GM18870 (cell line): Measurements from ENCODE around the gene TMEM106C.

Experiments
- ATAC-seq: cut with Tn5 transposase; IDR thresholded peaks from one replicate; pipeline ENCODE4 v1.9.1; 2021; ENCODE audit warnings: moderate library complexity; ENCODE audit not compliant: unreplicated experiment

Gene TMEM106C

GRCh38 chr12:47992776-47993175 is 29.4 kb downstream of the TMEM106C start:
- no peak for ATAC-seq

DNA sequence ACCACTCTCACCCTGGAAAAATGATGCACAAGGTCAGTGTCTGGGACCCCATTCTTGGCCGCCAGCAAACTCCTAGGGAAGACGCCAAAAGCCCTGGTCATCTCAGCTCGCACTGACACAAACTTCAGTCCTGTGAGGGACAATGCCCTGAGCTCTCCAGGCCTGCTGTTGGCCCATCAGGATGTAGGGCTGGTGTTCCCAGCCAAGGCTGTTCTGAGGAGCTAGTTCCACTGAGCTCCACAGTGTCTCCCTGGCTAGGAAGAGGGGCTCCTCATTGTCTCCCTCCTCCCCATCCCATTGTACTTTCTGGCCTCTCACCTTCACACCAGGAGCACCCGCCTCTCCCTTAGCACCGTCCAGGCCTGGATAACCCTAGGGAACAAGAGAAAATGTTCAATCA is 30.1 kb downstream of the TMEM106C start:
- no peak for ATAC-seq

- no peak for ATAC-seq
Measured at GRCh38 chr12:47995981-47996401, 32.6 kb downstream of the TMEM106C start.

DNA sequence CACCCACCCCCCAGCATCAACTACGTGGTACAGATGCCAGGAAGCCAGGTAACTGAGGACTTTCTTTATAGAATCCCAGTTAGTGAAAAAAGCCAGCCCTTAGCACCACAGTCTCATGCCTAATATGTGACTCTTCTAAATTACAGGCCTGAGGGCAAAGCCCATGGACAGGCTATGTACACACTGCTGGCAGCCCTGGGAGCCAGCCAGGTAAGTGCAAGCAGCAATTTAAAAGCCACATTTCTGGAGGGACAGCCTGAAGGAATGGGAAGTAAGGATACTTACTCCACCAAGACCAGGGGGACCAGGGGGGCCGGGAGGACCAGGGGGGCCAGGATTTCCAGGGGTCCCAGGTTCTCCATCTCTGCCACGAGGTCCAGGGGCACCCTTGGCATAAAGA is 33.9 kb downstream of the TMEM106C start:
- ATAC-seq, result no peak

DNA sequence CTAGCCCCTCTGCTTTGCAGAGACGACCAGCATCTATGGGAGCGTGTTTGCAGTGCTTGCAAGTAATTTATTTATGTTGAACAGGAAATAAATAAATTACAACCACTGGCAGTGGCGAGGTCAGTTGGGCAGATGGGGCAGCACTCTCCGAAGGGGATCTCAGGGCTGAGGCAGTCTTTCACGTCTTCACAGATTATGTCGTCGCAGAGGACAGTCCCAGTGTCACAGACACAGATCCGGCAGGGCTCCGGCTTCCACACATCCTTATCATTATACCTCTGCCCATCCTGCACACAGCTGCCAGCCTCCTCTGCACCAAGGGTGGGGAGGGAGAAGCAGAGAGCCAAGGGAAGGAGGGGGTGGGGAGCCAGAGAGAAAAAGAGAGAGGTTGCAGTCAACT is 36.4 kb downstream of the TMEM106C start:
- ATAC-seq, result no peak

DNA sequence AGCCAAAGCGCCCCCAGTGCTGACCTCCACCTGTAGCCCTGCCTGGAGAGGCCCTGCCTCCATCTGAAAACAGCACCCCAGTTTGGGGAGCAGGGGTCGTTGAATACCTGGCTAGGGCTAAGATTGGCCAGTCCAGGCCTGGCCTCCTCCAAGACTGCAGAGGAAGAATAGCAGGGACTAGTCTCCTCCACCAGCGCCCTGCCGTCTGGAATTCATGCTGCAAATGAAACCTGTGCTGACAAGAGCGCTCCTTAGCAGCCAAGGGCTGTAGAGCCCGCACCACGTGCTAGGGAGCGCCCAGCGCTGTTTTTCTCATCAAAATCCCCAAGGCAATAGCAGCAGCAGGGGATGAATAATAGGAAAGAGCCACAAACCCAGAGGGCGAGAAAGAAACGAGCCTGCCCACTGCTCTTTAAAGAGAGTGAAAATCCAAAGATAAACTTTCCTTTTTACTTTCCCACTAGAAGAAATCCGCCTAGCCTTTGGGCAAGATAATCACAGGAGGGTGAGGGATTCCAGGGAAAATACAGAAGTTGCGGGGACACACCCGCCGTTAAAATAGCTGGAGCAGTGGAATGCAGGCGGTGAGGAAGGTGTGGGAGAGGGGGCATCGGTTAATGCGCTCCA is 37.6 kb downstream of the TMEM106C start:
- no peak for ATAC-seq

DNA sequence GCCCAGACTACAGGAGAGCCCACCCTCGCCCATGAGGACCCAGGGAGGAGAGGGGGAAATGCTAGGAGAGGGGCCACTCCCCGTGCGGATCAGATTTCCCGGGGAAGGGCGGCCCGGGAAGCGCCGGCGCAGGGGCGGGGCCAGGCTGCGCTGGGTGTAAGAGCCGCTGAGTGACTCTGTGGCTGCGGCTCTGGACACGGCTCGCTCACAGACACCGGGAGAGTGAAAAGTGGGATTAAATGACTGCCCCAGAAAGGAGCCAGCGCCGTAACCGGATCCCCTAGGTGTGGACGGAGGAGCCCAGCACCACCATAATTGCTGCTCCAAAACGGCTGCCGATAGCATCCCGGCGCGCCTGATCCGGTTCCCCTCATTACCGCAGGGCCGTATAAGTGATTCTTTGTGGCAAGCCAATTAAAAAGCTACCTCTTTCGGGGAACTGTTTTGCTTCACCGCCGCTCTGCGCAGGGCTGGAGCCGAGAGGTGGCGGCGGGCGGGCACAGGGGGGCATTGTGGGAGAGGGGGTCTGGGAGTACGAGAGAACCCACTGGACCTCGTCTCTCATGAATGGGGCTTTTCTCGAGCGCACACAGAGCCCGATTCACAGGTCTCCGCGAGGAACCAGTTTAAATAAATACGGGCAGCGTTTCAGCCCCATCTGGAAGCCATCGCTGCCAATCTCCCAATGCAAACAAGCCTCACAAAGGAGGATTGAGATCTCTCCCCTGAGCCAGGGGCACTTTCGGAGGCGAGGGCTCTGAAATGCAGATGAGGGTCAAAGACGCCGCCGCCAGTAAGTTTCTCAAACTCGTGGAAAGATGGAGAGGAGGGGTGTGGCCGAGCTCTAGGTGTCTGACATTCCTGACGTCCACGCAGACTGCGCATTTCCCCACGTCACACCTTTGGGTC is 38.4 kb downstream of the TMEM106C start:
- ATAC-seq, result no peak

DNA sequence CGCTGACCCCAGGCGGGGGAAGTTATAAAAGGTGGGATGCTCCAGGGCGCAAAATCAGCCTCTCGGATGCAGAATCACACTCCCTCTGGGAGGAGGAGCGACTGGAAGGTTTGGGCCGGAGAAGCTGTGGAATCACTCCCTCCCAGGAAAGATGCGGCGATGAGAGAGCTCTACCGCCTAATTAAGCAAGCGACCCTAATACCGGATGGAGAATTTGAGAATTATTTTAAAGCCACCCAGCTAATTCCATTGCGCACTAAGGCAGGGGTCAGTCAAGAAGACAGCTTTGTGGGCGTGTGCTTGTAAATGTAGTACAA is 39.0 kb downstream of the TMEM106C start:
- ATAC-seq, result no peak

GRCh38 chr12:48002773-48003218 is 39.4 kb downstream of the TMEM106C start:
- ATAC-seq, result no peak

- no peak for ATAC-seq
Measured at GRCh38 chr12:48003226-48004052, 40.0 kb downstream of the TMEM106C start.

DNA sequence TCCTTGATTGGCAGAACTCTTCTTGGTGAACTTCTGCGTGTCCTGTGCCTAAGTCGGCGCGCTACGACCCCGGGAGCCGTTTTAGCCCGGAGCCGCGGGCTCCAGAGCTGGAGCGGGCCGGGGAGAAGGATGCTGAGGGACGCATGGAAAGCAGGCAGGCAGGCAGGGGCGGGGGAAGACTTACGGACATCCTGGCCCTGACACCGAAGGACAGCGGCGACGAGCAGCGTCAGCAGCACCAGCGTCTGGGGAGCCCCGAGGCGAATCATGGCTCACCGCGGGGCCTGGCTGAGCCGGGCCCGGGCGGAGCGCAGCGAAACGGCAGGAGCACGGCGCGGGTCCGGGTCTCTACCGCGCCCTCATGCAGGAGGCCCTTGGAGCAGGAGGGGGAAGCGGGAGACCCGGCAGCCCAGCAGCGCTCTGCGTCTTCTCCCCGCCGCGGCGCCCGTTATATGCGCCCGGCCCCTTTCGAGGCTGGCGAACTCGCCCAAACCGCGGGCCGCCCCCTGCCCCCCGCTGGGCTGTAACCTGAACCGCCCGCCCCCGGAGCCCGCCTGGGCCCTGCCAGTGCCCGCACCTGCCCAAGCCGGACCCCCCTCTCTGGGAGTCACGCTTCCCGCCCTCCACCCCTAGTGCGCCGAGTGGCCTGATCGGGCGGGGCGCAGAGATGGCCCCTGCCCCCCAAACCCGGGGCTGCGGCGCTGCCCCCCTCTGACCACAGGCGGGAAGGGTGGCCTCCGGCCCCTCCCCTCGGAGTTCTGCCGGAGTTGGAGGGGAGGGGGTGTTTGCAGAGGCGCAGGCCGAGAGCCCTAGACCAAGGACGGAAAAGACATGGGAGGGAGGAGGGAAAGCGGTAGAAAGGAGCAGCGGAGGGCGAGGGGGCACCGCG is 40.9 kb downstream of the TMEM106C start, which contains the start of gene COL2A1:
COL2A1 (minus strand) TSS at position 424 of the 889 bp plus-strand sequence; CDS start at position 269, 155 bp downstream.
- no peak for ATAC-seq

GRCh38 chr12:48005001-48005749 is 41.8 kb downstream of the TMEM106C start:
- ATAC-seq, result no peak

DNA sequence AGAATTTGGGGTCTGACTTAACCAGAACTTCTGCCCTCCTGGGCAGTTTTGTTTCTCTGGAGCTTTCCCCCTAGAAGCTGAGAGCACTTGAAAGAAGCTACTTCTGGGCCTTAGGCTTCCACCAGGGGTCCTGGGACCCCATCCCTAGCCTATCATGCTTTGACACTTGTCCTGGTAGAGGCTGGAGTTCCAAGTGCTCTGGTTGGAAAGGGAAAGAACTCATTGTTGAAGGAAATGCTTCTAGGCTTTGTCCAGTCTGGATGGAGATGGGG is 42.3 kb downstream of the TMEM106C start:
- ATAC-seq, result no peak

- ATAC-seq, result no peak
Measured at GRCh38 chr12:48007206-48007605, 43.8 kb downstream of the TMEM106C start.

DNA sequence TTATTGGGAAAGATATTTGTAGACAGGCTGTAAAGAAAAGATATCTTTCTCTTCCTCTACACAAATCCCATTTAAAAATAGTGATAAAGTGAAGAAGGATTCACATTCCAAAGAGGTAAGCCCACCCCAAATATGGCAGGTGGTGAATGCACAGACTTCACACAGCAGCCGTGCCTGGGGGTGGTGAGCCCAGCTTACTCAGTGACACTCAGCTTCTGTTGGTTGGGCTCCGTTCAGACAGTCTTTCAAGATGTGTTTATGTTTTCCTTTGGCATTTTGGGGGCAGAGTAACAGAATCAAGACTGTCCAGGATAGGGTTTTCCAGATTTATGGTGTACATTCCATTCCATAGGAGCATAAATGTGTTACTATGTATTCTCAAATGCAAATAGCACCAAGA is 45.0 kb downstream of the TMEM106C start:
- no peak for ATAC-seq

- ATAC-seq, result no peak
Measured at GRCh38 chr12:48008950-48009349, 45.6 kb downstream of the TMEM106C start.

DNA sequence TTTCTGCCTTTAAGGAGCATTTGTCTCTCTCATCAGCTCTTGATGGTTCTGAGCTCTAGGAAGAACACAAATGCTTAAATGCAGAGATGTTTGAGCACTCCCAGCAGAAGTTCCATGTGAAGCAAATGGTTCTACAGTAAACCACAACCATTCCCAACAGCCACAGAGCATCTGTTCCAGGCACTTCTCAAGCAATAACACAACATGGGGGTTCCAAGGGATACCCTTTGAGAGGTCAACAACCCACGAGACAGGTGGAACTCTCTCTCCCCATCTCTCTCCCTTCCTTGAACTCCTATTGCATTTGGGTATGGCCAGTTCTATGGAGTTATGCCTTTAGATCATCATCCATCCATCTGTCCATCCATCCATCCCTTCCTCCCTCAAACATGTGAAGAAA is 46.1 kb downstream of the TMEM106C start:
- ATAC-seq, result no peak

DNA sequence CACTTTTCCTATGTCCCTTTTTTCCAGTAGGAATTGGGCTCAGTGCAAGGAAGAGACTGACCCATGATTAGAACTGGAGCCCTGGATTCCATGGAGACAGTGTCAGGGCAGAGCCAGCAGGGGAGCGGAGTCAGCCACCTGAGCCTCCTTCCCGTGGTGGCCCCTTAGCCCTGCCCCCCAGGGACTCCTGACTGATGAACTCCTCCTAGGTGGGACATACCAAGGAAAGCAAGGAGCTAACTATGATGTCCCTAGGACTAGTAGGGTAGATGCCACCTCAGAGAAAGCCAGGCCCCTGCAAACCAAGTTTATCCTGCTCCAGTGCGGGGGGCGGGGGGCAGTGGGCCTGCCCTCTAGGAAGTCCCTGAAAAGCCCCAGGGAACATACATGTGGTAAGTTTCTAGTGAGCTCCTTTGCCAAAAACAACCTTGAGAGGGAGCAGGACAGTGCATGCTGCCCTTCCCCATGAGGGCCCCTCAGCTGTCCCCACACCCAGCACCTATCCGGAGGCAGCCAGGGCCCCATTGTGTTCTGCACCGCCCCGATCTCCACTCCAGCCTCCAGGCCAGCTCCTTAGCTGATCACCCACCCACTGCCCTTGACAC is 47.1 kb downstream of the TMEM106C start:
- no peak for ATAC-seq

- no peak for ATAC-seq
Measured at GRCh38 chr12:48012070-48012469, 48.7 kb downstream of the TMEM106C start.

DNA sequence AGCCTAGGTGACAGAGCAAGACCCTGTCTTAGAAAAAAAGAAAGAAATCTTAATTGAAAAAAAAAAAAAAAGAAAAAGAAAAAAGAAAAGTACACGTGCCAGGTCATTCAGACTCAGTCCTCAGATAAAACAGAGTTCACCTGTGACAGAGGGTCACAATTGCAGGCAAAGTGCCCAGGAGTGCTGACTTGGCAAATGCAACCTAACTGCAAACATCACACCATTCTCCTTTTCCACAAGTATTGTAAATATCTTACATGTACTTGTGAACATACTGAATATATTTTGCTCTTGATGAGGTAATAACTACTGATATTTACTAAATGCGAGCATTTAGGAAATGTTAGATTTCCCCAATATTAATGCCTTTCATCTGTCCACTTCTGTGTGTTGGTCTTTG is 49.9 kb downstream of the TMEM106C start:
- no peak for ATAC-seq
